OCI-LY3 (cell line): ENCODE results near the gene PRKCQ.

Source experiments
- CTCF ChIP-seq: fragments of 200-600, 300-600 bp; sonication (generic); IDR thresholded peaks from 2 replicates; pipeline ENCODE4 v1.5.1; 2014; ENCODE audit warnings: antibody characterized with exemption, low read length, low read depth
- EZH2phosphoT487 ChIP-seq: fragments of 200-600 bp; shearing (Covaris generic); IDR thresholded peaks from 2 replicates; pipeline ENCODE4 v1.6.1; 2018; ENCODE audit warnings: antibody characterized with exemption, mixed run types, low read depth

DNA sequence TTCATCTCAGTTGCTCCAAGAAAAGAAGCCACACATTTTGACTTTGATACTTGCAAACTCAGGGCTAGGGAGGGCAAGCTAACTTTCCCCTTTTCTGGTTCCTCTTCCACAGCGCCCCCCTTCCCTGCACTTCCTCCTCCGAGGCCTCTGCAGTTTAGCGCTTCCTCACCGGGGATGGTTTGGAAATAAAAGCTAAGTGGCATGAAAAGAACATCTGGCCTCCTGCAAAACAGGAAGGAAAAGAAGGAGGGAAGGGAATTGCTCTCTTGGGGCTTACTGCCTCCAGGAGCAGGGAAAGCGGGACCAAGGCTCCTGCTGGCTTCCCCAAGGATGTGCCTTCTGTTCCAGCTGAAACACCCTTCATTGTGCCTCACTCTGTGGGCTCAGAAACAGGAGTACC lies 42.3 kb downstream of the PRKCQ start:
- TF ChIP-seq CTCF (no peak), EZH2phosphoT487 (no peak)
